ENCODE data around the gene CFLAR.

- TF ChIP-seq EP300 (IDR thresholded peaks at IDR 0.05) (no peak), CTCF (IDR thresholded peaks at IDR 0.05) (no peak)
Measured at GRCh38 chr2:201194097-201194496, 78.1 kb downstream of the CFLAR start.

Measured in tibial nerve (tissue), 4 donors.